Endothelial cell of umbilical vein (primary cell): Measurements from ENCODE around the gene PRKAG1. TPM values are rescaled to one million over a fixed set of nuclear protein-coding genes. Genes with fewer than 3 reads are reported as not detected.

Experiments
- BruUV-seq: library from RNA; stranded (reverse); fragments of 400-500 nt; replicated peaks from 2 replicates; lab custom pipeline; 2021; lab: Mats Ljungman, UMichigan
- CTCF ChIA-PET: fragments of 300-600, 350-600 bp; sonication (Branson Sonifier 250); formaldehyde crosslinking; loops from one replicate; lab custom pipeline; 2021; ENCODE audit warnings: antibody characterized with exemption, inconsistent platforms; lab: Charles Lee
- POLR2A ChIA-PET: fragments of 300-600, 350-600 bp; sonication (Branson Sonifier 250); formaldehyde crosslinking; loops from one replicate; lab custom pipeline; 2021; ENCODE audit warnings: antibody characterized with exemption, inconsistent platforms; lab: Charles Lee
- DNase-seq: peaks from one replicate; pipeline ENCODE4 v3.0.0-alpha.2; 2011; ENCODE audit warnings: low read depth, low spot score
- FAIRE-seq: peaks from 2 replicates; lab custom pipeline; 2011; peaks lifted over from hg19 to GRCh38; lab: Jason Lieb, UNC
- H2AFZ ChIP-seq: 2 replicates; pipeline ENCODE4 v1.6.0; 2012; ENCODE audit warnings: low read depth, low read length, control low read depth, inconsistent platforms
- H3K27ac ChIP-seq: 2 replicates; pipeline ENCODE4 v1.5.1; 2011; ENCODE audit warnings: low read depth, mild to moderate bottlenecking, control low read depth, low read length, moderate library complexity; ENCODE audit not compliant: insufficient read depth
- H3K27me3 ChIP-seq, 2 experiments: 2 replicates each; pipeline versions ENCODE4 v1.6.0 to v1.6.1; 2011; ENCODE audit warnings: low read length in 2 of 2, mixed read lengths in 1 of 2; ENCODE audit not compliant: control insufficient read depth in 2 of 2, insufficient read depth in 2 of 2
- H3K36me3 ChIP-seq, 2 experiments: 2 replicates in 1 of 2; 3 replicates in 1 of 2; pipeline ENCODE4 v1.5.1; 2011; ENCODE audit warnings: low read length in 2 of 2, mild to moderate bottlenecking in 1 of 2, moderate library complexity in 1 of 2; ENCODE audit not compliant: control insufficient read depth in 2 of 2, insufficient read depth in 2 of 2; ENCODE audit errors: extremely low read depth in 1 of 2
- H3K4me1 ChIP-seq: 3 replicates; pipeline ENCODE4 v1.5.1; 2011; ENCODE audit warnings: mild to moderate bottlenecking, low read length; ENCODE audit not compliant: control insufficient read depth, insufficient read depth; ENCODE audit errors: extremely low read depth
- H3K4me2 ChIP-seq: 2 replicates; pipeline ENCODE4 v1.6.1; 2011; ENCODE audit warnings: low read length, control low read depth, mixed read lengths; ENCODE audit not compliant: insufficient read depth
- H3K4me3 ChIP-seq, 3 experiments: fragments of 200-600 bp in 1 of 3; sonication (generic), shearing (Covaris generic) in 1 of 3; replicated peaks in 1 of 3; 2 replicates each; pipeline ENCODE4 v1.5.1; 2011 to 2016; ENCODE audit warnings: control low read depth in 3 of 3, low read length in 3 of 3, mild to moderate bottlenecking in 2 of 3, inconsistent platforms in 1 of 3, low read depth in 1 of 3, moderate library complexity in 1 of 3; ENCODE audit not compliant: insufficient read depth in 1 of 3
- H3K79me2 ChIP-seq: 2 replicates; pipeline ENCODE4 v1.6.0; 2012; ENCODE audit warnings: low read length, inconsistent platforms; ENCODE audit not compliant: control insufficient read depth, insufficient read depth
- H3K9ac ChIP-seq: replicated peaks from 2 replicates; pipeline ENCODE3; 2011; ENCODE audit warnings: low read length, control low read depth; ENCODE audit not compliant: insufficient read depth; ENCODE audit errors: extremely low read depth
- H3K9me1 ChIP-seq: replicated peaks from 3 replicates; pipeline ENCODE4 v1.6.0; 2011; ENCODE audit warnings: mild to moderate bottlenecking, low read length; ENCODE audit not compliant: control insufficient read depth, insufficient read depth; ENCODE audit errors: extremely low read depth
- H3K9me3 ChIP-seq: replicated peaks from 2 replicates; pipeline ENCODE4 v1.5.1; 2012; ENCODE audit warnings: low read length, inconsistent platforms; ENCODE audit not compliant: control insufficient read depth, insufficient read depth
- H4K20me1 ChIP-seq: replicated peaks from 2 replicates; pipeline ENCODE3; 2011; ENCODE audit warnings: mild to moderate bottlenecking, low read length; ENCODE audit not compliant: control insufficient read depth, insufficient read depth; ENCODE audit errors: extremely low read depth
- CTCF ChIP-seq, 2 donors: IDR thresholded peaks; 1 replicate in 1 of 2; 2 replicates in 1 of 2; pipeline ENCODE4 v1.5.1; 2011; ENCODE audit warnings: low read length in 2 of 2, mild to moderate bottlenecking in 2 of 2, moderate library complexity in 2 of 2, control low read depth in 1 of 2, inconsistent platforms in 1 of 2, low read depth in 1 of 2; ENCODE audit not compliant: insufficient read depth in 1 of 2; ENCODE audit errors: extremely low read depth in 1 of 2
- EZH2 ChIP-seq: IDR thresholded peaks from 2 replicates; pipeline ENCODE4 v1.6.1; 2012; ENCODE audit warnings: borderline replicate concordance, low read depth, mild to moderate bottlenecking, moderate library complexity, low read length, inconsistent platforms; ENCODE audit not compliant: severe bottlenecking
- GATA2 ChIP-seq: IDR thresholded peaks from 2 replicates; pipeline ENCODE4 v1.7.0; 2011; ENCODE audit warnings: low read depth, mild to moderate bottlenecking, moderate library complexity, mixed read lengths, low read length; ENCODE audit not compliant: insufficient read length, insufficient read depth
- JUN ChIP-seq: IDR thresholded peaks from 2 replicates; pipeline ENCODE4 v1.6.1; 2011; ENCODE audit warnings: borderline replicate concordance, low read depth; ENCODE audit not compliant: insufficient read length, insufficient read depth
- MAX ChIP-seq: IDR thresholded peaks from 2 replicates; pipeline ENCODE4 v1.6.1; 2011; ENCODE audit not compliant: insufficient read depth, insufficient read length
- MYC ChIP-seq: IDR thresholded peaks from one replicate; pipeline ENCODE4 v1.6.1; 2011; ENCODE audit warnings: mild to moderate bottlenecking, low read depth, low read length
- POLR2A ChIP-seq: IDR thresholded peaks from 2 replicates; pipeline ENCODE4 v1.6.1; 2012; ENCODE audit warnings: low read depth, mild to moderate bottlenecking, control low read depth, low read length
- dilution Hi-C: fragments of 300-500 bp; cut with MboI; formaldehyde crosslinking; loops from one replicate; pipeline ENCODE4 v1.15.0; 2019; ENCODE audit warnings: low sequenced_read_pairs; ENCODE audit not compliant: extremely low pct_ligation_motif_present
- intact Hi-C: fragments of 100-400 bp; cut with micrococcal nuclease; formaldehyde crosslinking; loops from one replicate; pipeline ENCODE4 v1.10.0; 2022
- polyA plus RNA-seq, 4 experiments: library from polyadenylated mRNA; depleted of rRNA in 3 of 4; stranded (reverse) in 3 of 4; unstranded in 1 of 4; fragments of >200 nt; gene quantifications; 2 replicates each; pipeline versions ENCODE4 v1.2.1 to v1.2.3, GENCODE V29; 2011 to 2012; ENCODE audit warnings: missing spikeins in 1 of 4
- total RNA-seq: library from RNA; stranded (reverse); gene quantifications from 2 replicates; pipeline ENCODE4 v1.2.3, GENCODE V29; 2021

PRKAG1 gene
- total and polyA plus RNA-seq, 2 donors (not counting 3 experiments of a cell fraction or from before 2014, with no cell fraction given), result 52.1 to 54.9 TPM

- Histone ChIP-seq H3K27me3 (peaks cover 53 to 54% of the 10 kb centered on the region in 2 experiments), H2AFZ (no peak overlapping the region), H3K36me3 (no peaks in the 10 kb centered on the region), H3K9me1 (no peaks in the 10 kb centered on the region), H3K4me2 (no peak overlapping the region), H3K27ac (no peak overlapping the region), H3K9me3 (no peaks in the 10 kb centered on the region), H3K9ac (no peak overlapping the region), H3K79me2 (no peaks in the 10 kb centered on the region), H4K20me1 (no peaks in the 10 kb centered on the region), H3K4me1 (no peaks in the 10 kb centered on the region), H3K4me3 (no peak overlapping the region)
- intact Hi-C loops, result no loop called here
- dilution Hi-C loops, result no loop called here
- DNase-seq, result no peak
- ChIA-PET CTCF (interaction anchor here (1.3 to 7.3 kb wide), 5 partner anchors 10 to 115 kb away, joined by 4 to 64 read pairs (median 16); partner anchors contain the start of gene WNT1), POLR2A (no interaction called here)
- no TSS peak for BruUV-seq
- TF ChIP-seq JUN, result no peak
- no peak for TF ChIP-seq GATA2
- TF ChIP-seq CTCF (IDR thresholded peaks at IDR 0.05; ENCODE audit: extremely low read depth in 1 of 2, insufficient read depth in 1 of 2, low read depth in 1 of 2, low read length in 2 of 2), result no peak
- no peak for TF ChIP-seq MAX
- TF ChIP-seq MYC, result no peak
- TF ChIP-seq POLR2A, result no peak
- no peak for FAIRE-seq
These were observed 50.1 kb downstream of the PRKAG1 start for GRCh38 chr12:48968467-48968866.

- Histone ChIP-seq H3K27me3 (peaks cover 48 to 49% of the 10 kb centered on the region in 2 experiments), H3K4me3 (no peak overlapping the region), H3K9me1 (no peaks in the 10 kb centered on the region), H3K4me1 (no peaks in the 10 kb centered on the region), H3K79me2 (no peaks in the 10 kb centered on the region), H3K27ac (no peak overlapping the region), H2AFZ (no peak overlapping the region), H3K4me2 (no peak overlapping the region), H3K9ac (no peak overlapping the region), H3K9me3 (no peaks in the 10 kb centered on the region), H4K20me1 (no peaks in the 10 kb centered on the region), H3K36me3 (no peaks in the 10 kb centered on the region)
- dilution Hi-C loops, result no loop called here
- CTCF ChIA-PET, result interaction anchor here (1.3 to 7.3 kb wide), 6 partner anchors 9 to 115 kb away, joined by 4 to 64 read pairs (median 22); partner anchors contain the start of gene WNT1
- intact Hi-C loops, result no loop called here
- POLR2A ChIA-PET, result no interaction called here
- no peak for FAIRE-seq
- DNase-seq, result no peak
- no peak for TF ChIP-seq GATA2
- no peak for TF ChIP-seq POLR2A
- TF ChIP-seq MAX, result no peak
- TF ChIP-seq EZH2, result no peak
- BruUV-seq, result no TSS peak
These were observed 50.6 kb downstream of the PRKAG1 start for GRCh38 chr12:48967991-48968390.
